ENCODE measurements around the gene PTPN6. TPM values are rescaled to one million over a fixed set of nuclear protein-coding genes. Genes with fewer than 3 reads are reported as not detected.

Gene PTPN6
- total and polyA plus RNA-seq, 10 of the 15 experiments (the other 5 are each of a cell fraction or from before 2014, with no cell fraction given) = 229 to 457 (median 370) TPM

GRCh38 chr12:6944381-6945186 is 6.6 kb upstream of the PTPN6 start (continued):
- TF ChIP-seq SKIL (IDR thresholded peaks at IDR 0.05; ENCODE audit: low read depth, poor library complexity, severe bottlenecking) (peak; percentile 14), SMARCA5 (IDR thresholded peaks at IDR 0.05) (peak; percentile 72), CREM (IDR thresholded peaks at IDR 0.05; ENCODE audit: low read depth) (0 out of 2 replicates have a peak, but pooled peaks have one; percentile 9), NFIC (IDR thresholded peaks at IDR 0.05; ENCODE audit: low read depth, low read length) (no peak), CBFB (IDR thresholded peaks at IDR 0.05; ENCODE audit: low read depth) (no peak), E2F4 (IDR thresholded peaks at IDR 0.05; ENCODE audit: low read depth, low read length) (no peak), POLR2A (IDR thresholded peaks at IDR 0.05; ENCODE audit: low read depth, low read length) (peak; percentile 87), EZH2 (IDR thresholded peaks at IDR 0.05; ENCODE audit: borderline replicate concordance, control insufficient read depth, low read depth, low read length) (no peak), RB1 (IDR thresholded peaks at IDR 0.05; ENCODE audit: borderline replicate concordance) (peak; percentile 95; the same call in 1 of the 2 replicates), SREBF1 (IDR thresholded peaks at IDR 0.05; ENCODE audit: low read length) (no peak), FOXK2 (IDR thresholded peaks at IDR 0.05) (no peak), GATAD2B (conservative IDR thresholded peaks at IDR 0.05; ENCODE audit: low read depth) (peak; percentile 88), CBX3 (IDR thresholded peaks at IDR 0.05; ENCODE audit: borderline replicate concordance, low read depth) (no peak), PRDM15 (CRISPR knock-in tag; IDR thresholded peaks at IDR 0.05) (no peak), ATF7 (IDR thresholded peaks at IDR 0.05; ENCODE audit: low read depth) (no peak), ATF3 (IDR thresholded peaks at IDR 0.05; ENCODE audit: borderline replicate concordance, extremely low read depth, low read depth, low read length) (no peak), NR2C1 (IDR thresholded peaks at IDR 0.05) (no peak), CREB1 (IDR thresholded peaks at IDR 0.05; ENCODE audit: low read depth) (no peak), USF2 (IDR thresholded peaks at IDR 0.05; ENCODE audit: borderline replicate concordance, low read depth, low read length) (no peak), SMAD5 (IDR thresholded peaks at IDR 0.05; ENCODE audit: low read depth) (no peak), BCL11A (IDR thresholded peaks at IDR 0.05; ENCODE audit: low read depth, low read length) (peak; percentile 84), HDAC6 (IDR thresholded peaks at IDR 0.05; ENCODE audit: unreplicated experiment) (no peak)

All from GM12878 (cell line).